Mucosa of descending colon (tissue), 3 donors: ENCODE measurements around the gene S100A13. TPM values are rescaled to one million over a fixed set of nuclear protein-coding genes. Genes with fewer than 3 reads are reported as not detected.

Experiments
- ATAC-seq: fragments of 200-7000 bp; cut with Tn5 transposase; one replicate; pipeline ENCODE4 v1.9.1; 2020; ENCODE audit warnings: mild to moderate bottlenecking, moderate library complexity
- DNase-seq, 3 donors: peaks; one replicate each; pipeline ENCODE4 v3.0.0-alpha.2; 2020
- H3K36me3 ChIP-seq: fragments of 200-600 bp; one replicate; pipeline ENCODE4 v1.8.0; 2021; ENCODE audit warnings: low read depth, mild to moderate bottlenecking
- H3K4me1 ChIP-seq: fragments of 200-600 bp; one replicate; pipeline ENCODE4 v1.8.0; 2021; ENCODE audit warnings: low read depth, mild to moderate bottlenecking
- H3K4me3 ChIP-seq: fragments of 200-600 bp; one replicate; pipeline ENCODE4 v1.8.0; 2021; ENCODE audit warnings: mild to moderate bottlenecking
- H3K9me3 ChIP-seq: fragments of 200-600 bp; one replicate; pipeline ENCODE4 v1.8.0; 2021; ENCODE audit warnings: mild to moderate bottlenecking
- CTCF ChIP-seq: fragments of 200-600 bp; IDR thresholded peaks from one replicate; pipeline ENCODE4 v1.8.0; 2022; ENCODE audit warnings: antibody characterized with exemption, mild to moderate bottlenecking
- intact Hi-C, 2 donors: fragments of 100-400 bp; cut with DNase I in 1 of 2; cut with micrococcal nuclease in 1 of 2; formaldehyde crosslinking; loops; one replicate each; pipeline versions ENCODE4 v1.11.0 to v1.11.1; 2022; cut with DNase I, micrococcal nuclease
- total RNA-seq, 3 donors: library from RNA; stranded (reverse); fragmentation: NEBNext Ultra II Directional in 2 of 3; extraction: Animal tissue kit (Norgen Biotek cat#: 25700) in 2 of 3; gene quantifications; one replicate each; pipeline versions ENCODE4 v1.2.1 to v1.2.4, GENCODE V29; 2021 to 2023
- donor health status: DM: no; HTN: no; CAD: no; lungs with moderate emphysema.
- donor health status: DM: no; HTN: no; CAD: no.
- donor health status: DM: no; HTN: yes; CAD: no.

S100A13 gene
- total RNA-seq, 3 donors from 2014 or later, result 42.3 to 102 (median 43.9) TPM

- intact Hi-C loops, result no loop called here
- Histone ChIP-seq H3K9me3 (no peaks in the 10 kb centered on the region), H3K4me1 (peaks cover 18% of the 10 kb centered on the region), H3K4me3 (peak overlapping the region; percentile 78), H3K36me3 (peaks cover 9% of the 10 kb centered on the region)
- peak; percentile 13 for ATAC-seq
- TF ChIP-seq CTCF, result no peak
- DNase-seq, result no peak
Observed at GRCh38 chr1:153633161-153633753, 6.0 kb upstream of the S100A13 start.

GRCh38 chr1:153631047-153632022, 4.0 kb upstream of the S100A13 start:
- DNase-seq, result no peak
- no peak overlapping the region for H3K4me3 ChIP-seq
- no peaks in the 10 kb centered on the region for H3K36me3 ChIP-seq
- no peak for ATAC-seq
- peaks cover 20% of the 10 kb centered on the region for H3K4me1 ChIP-seq
- TF ChIP-seq CTCF, result no peak
- H3K9me3 ChIP-seq, result no peaks in the 10 kb centered on the region
- intact Hi-C loops, result no loop called here

- Histone ChIP-seq H3K9me3 (no peaks in the 10 kb centered on the region), H3K4me1 (peaks cover 23% of the 10 kb centered on the region), H3K4me3 (no peak overlapping the region), H3K36me3 (no peaks in the 10 kb centered on the region)
- intact Hi-C loops, result no loop called here
- TF ChIP-seq CTCF, result no peak
- no peak for ATAC-seq
- peak in 2 of 3 donors; percentile 31 to 45 for DNase-seq
Observed at GRCh38 chr1:153630384-153630783, 3.1 kb upstream of the S100A13 start.

GRCh38 chr1:153629971-153630370, 2.7 kb upstream of the S100A13 start:
- ATAC-seq, result no peak
- peak in 2 of 3 donors; percentile 34 to 43 for DNase-seq
- Histone ChIP-seq H3K36me3 (no peaks in the 10 kb centered on the region), H3K9me3 (no peaks in the 10 kb centered on the region), H3K4me1 (peaks cover 23% of the 10 kb centered on the region), H3K4me3 (no peak overlapping the region)
- intact Hi-C loops, result no loop called here
- no peak for TF ChIP-seq CTCF

GRCh38 chr1:153629343-153629665, 2.0 kb upstream of the S100A13 start:
- Histone ChIP-seq H3K4me1 (peaks cover 23% of the 10 kb centered on the region), H3K36me3 (no peaks in the 10 kb centered on the region), H3K9me3 (no peaks in the 10 kb centered on the region), H3K4me3 (no peak overlapping the region)
- peak in 1 of 3 donors; percentile 29 for DNase-seq
- intact Hi-C loops, result no loop called here
- no peak for ATAC-seq
- no peak for TF ChIP-seq CTCF
